ENCODE measurements around the gene TMA7.

- TF ChIP-seq, protein P1, sequence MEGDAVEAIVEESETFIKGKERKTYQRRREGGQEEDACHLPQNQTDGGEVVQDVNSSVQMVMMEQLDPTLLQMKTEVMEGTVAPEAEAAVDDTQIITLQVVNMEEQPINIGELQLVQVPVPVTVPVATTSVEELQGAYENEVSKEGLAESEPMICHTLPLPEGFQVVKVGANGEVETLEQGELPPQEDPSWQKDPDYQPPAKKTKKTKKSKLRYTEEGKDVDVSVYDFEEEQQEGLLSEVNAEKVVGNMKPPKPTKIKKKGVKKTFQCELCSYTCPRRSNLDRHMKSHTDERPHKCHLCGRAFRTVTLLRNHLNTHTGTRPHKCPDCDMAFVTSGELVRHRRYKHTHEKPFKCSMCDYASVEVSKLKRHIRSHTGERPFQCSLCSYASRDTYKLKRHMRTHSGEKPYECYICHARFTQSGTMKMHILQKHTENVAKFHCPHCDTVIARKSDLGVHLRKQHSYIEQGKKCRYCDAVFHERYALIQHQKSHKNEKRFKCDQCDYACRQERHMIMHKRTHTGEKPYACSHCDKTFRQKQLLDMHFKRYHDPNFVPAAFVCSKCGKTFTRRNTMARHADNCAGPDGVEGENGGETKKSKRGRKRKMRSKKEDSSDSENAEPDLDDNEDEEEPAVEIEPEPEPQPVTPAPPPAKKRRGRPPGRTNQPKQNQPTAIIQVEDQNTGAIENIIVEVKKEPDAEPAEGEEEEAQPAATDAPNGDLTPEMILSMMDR (conservative IDR thresholded peaks at IDR 0.05; ENCODE audit: low read depth, low read length) = peak; percentile 22; the same call in 1 of the 2 replicates
- TF ChIP-seq EZH2 (IDR thresholded peaks at IDR 0.05; ENCODE audit: borderline replicate concordance, low read depth, low read length, poor library complexity, severe bottlenecking) = no peak
Observed at GRCh38 chr3:48432411-48433371, 7.4 kb upstream of the TMA7 start.
